ENCODE data around the gene PITPNM1. TPM values are rescaled to one million over a fixed set of nuclear protein-coding genes. Genes with fewer than 3 reads are reported as not detected.
"Not testable (repeated sequence)": the region's sequence is repeated elsewhere in the genome, so short reads cannot be mapped to it uniquely, and the experiment has no call there.

The PITPNM1 gene
- total RNA-seq, 1 donor from 2014 or later, result 34.6 TPM

DNA sequence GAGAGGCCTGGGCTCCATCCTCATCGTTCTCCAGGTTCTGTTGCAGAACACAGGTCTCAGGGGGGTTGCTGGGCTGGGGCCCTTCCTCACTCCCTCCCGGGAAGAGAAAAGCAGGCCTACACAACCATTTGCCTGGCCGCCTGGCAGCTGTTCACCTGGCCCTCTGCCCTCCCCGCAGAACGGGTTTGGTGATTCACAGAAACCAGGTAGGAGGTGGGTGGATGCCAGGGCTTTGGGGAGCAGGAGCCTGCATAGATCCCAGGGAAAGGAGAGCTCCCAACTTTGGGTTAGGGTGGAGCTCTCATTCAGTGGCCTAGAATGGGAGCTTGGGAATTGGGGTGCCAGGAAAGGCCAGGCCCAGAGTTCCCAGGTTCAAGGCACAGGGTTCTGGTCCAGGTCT, 37.1 kb downstream of the PITPNM1 start:
- DNase-seq (ENCODE audit: low read depth), result peak; percentile 38

GRCh38 chr11:67466962-67467771, 38.0 kb downstream of the PITPNM1 start:
- no peak for DNase-seq (ENCODE audit: low read depth)

DNA sequence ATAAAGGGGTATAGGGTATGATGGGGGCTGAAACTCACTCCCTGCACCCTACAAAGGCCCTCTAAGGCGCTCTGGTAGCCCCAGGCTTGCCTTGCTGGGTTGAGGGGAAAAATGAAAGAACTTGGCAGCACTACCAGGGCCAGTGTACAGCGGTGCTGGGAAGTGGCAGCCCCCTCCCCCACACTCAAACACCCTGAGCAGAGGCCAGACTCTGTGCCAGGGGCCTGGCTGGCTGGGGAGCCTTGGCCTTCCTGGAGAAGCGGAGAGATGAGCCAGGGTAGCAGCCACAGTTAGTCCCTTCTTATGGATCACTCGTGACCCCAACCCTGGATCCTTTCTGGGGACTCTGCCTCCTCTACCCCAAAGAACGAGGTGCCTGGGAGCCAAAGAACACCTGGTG, 38.8 kb downstream of the PITPNM1 start:
- DNase-seq (ENCODE audit: low read depth), result no peak

GRCh38 chr11:67465530-67465929, 39.6 kb downstream of the PITPNM1 start:
- not testable (repeated sequence) for DNase-seq (ENCODE audit: low read depth)

GRCh38 chr11:67465189-67465510, 40.0 kb downstream of the PITPNM1 start:
- no peak for DNase-seq (ENCODE audit: low read depth)

DNA sequence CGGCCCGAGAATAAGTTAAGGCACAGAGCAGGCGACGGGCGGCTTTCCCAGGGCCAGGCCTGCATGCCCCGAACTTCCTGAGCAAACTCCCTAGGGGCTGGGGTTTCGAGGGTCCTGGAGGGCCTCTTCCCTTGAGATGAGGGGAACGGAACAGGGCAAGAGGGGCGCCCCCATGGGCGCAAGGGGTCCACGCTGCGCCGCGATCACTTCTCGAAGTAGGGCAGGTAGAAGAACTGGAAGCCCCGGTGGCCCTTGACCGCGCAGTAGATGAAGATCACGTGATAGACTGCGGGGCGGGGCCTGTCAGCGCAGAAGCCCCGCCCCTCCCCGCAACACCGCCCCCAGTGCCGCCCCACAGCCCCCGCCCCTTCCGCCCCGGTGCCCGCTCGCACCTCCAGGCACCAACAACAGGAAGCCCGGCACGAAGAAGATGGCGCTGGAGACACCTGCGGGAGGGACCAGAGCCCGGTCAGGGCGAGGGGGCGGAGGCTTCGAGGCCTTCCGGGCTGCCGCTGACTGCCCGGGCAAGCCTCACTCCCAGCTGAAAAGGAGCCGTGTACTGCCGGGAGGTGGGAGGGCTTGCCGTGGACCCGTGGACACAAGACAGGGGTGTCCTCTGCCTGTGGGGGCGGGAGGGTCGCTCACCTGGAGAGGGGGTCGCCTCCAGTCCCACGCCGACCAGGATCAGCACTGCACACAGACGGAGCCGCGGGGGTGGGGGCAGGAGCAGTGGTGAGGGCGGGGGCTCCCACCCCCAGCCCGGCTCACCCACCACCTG, 40.6 kb downstream of the PITPNM1 start:
- DNase-seq (ENCODE audit: low read depth), result peak; percentile 77

DNA sequence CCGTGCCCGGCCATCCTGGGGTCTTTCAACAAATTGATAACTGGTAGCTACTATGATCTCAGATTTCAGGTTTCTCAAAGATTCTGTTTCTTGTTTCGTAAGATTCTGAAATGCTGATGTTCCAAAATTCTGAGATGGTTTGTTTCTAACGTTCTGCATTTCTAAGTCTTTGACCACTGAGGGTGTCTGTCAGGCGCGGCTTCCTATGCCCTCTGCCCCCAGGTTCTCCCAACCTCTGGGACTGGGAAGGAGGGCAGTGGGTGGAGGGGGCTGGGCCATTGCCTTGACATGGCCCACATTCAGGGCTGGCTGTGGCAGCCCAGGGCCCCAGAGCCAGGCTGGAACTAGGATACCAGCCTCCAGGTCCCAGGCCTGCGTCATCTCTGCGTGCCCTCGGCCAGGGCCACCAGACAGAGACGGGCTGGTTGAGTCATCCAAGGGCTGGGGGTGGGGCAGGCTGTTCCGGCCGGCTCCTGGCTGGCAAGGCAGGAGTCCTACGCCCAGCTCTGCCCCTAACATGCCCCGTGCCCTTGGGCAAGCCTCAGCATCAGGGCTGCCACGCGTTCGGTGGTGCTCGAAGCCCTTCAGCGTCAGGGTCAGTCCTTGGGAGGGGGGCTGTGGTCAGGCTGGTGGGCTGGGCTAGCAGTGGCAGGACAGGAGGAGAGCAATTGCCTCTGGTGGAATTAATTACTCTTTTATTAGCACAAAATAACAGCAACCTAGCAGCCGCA, 41.3 kb downstream of the PITPNM1 start:
- DNase-seq (ENCODE audit: low read depth), result peak; percentile 69

DNA sequence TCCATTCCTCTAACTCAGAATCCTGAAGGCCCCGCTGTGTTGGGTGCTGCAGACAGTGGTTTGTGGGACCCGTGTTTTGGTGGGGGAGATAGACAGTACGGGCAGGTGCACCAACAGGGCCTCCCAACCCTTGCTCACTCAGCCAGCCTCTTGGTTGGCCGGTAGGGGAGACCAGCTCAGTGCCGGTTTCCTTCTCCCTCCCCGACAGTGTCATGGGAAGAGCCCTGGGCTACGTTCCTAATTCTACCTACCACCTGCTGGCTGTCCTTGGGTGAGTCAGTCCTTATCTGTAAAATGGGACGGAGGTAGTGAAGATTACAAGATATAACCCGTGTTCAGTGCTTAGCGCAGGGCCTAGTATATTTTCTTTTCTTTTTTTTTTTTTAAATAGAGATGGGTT, 42.0 kb downstream of the PITPNM1 start:
- DNase-seq (ENCODE audit: low read depth), result no peak

DNA sequence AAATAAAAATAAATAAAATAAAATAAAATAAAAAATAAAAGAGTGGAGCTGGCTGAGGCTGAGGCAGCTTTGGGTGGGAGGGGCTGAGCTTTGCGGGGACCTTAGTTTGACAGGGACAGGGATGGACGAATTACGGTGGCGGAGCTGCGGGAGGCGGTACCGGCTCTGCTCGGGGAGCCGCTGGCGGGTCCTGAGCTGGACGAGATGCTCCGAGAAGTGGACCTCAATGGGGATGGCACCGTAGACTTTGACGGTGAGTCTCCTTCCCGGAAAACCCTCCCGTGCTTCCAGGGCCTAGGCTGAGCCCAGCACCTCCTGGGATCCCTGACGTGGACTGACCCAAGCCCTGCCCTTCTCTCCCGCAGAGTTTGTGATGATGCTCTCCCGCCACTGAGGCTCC, 46.9 kb downstream of the PITPNM1 start:
- no peak for DNase-seq (ENCODE audit: low read depth)

GRCh38 chr11:67457453-67457852, 47.7 kb downstream of the PITPNM1 start:
- no peak for DNase-seq (ENCODE audit: low read depth)

GRCh38 chr11:67456068-67456705, 49.0 kb downstream of the PITPNM1 start:
- no peak for DNase-seq (ENCODE audit: low read depth)

- no peak for DNase-seq (ENCODE audit: low read depth)
Measured at GRCh38 chr11:67455054-67455453, 50.1 kb downstream of the PITPNM1 start, which contains the start of gene CABP4. CABP4 (plus strand) TSS chr11:67455354; CDS start chr11:67455424, 70 bp downstream.

GRCh38 chr11:67453816-67454732, 51.1 kb downstream of the PITPNM1 start:
- no peak for DNase-seq (ENCODE audit: low read depth)

- DNase-seq (ENCODE audit: low read depth), result peak; percentile 60
Measured at GRCh38 chr11:67452141-67452952, 52.8 kb downstream of the PITPNM1 start, which contains the start of gene GPR152. GPR152 (minus strand) TSS chr11:67452729; CDS start chr11:67452724, 5 bp downstream.

- no peak for DNase-seq (ENCODE audit: low read depth)
Measured at GRCh38 chr11:67451658-67451976, 53.5 kb downstream of the PITPNM1 start.

GRCh38 chr11:67450796-67451657, 54.1 kb downstream of the PITPNM1 start:
- DNase-seq (ENCODE audit: low read depth), result peak; percentile 56

GRCh38 chr11:67449116-67449844, 55.9 kb downstream of the PITPNM1 start:
- no peak for DNase-seq (ENCODE audit: low read depth)

GRCh38 chr11:67448220-67448609, 56.9 kb downstream of the PITPNM1 start:
- no peak for DNase-seq (ENCODE audit: low read depth)

Data from myocyte (in vitro differentiated cells).